Endothelial cell of umbilical vein (primary cell): ENCODE results near the gene CLSTN2. TPM values are rescaled to one million over a fixed set of nuclear protein-coding genes. Genes with fewer than 3 reads are reported as not detected.

Source experiments
- BruUV-seq: library from RNA; stranded (reverse); fragments of 400-500 nt; replicated peaks from 2 replicates; lab custom pipeline; 2021; lab: Mats Ljungman, UMichigan
- CTCF ChIA-PET: fragments of 300-600, 350-600 bp; sonication (Branson Sonifier 250); formaldehyde crosslinking; loops from one replicate; lab custom pipeline; 2021; ENCODE audit warnings: antibody characterized with exemption, inconsistent platforms; lab: Charles Lee
- POLR2A ChIA-PET: fragments of 300-600, 350-600 bp; sonication (Branson Sonifier 250); formaldehyde crosslinking; loops from one replicate; lab custom pipeline; 2021; ENCODE audit warnings: antibody characterized with exemption, inconsistent platforms; lab: Charles Lee
- DNase-seq: peaks from one replicate; pipeline ENCODE4 v3.0.0-alpha.2; 2011; ENCODE audit warnings: low read depth, low spot score
- FAIRE-seq: peaks from 2 replicates; lab custom pipeline; 2011; peaks lifted over from hg19 to GRCh38; lab: Jason Lieb, UNC
- H2AFZ ChIP-seq: 2 replicates; pipeline ENCODE4 v1.6.0; 2012; ENCODE audit warnings: low read depth, low read length, control low read depth, inconsistent platforms
- H3K27ac ChIP-seq: 2 replicates; pipeline ENCODE4 v1.5.1; 2011; ENCODE audit warnings: low read depth, mild to moderate bottlenecking, control low read depth, low read length, moderate library complexity; ENCODE audit not compliant: insufficient read depth
- H3K27me3 ChIP-seq, 2 experiments: 2 replicates each; pipeline versions ENCODE4 v1.6.0 to v1.6.1; 2011; ENCODE audit warnings: low read length in 2 of 2, mixed read lengths in 1 of 2; ENCODE audit not compliant: control insufficient read depth in 2 of 2, insufficient read depth in 2 of 2
- H3K36me3 ChIP-seq, 2 experiments: 2 replicates in 1 of 2; 3 replicates in 1 of 2; pipeline ENCODE4 v1.5.1; 2011; ENCODE audit warnings: low read length in 2 of 2, mild to moderate bottlenecking in 1 of 2, moderate library complexity in 1 of 2; ENCODE audit not compliant: control insufficient read depth in 2 of 2, insufficient read depth in 2 of 2; ENCODE audit errors: extremely low read depth in 1 of 2
- H3K4me1 ChIP-seq: 3 replicates; pipeline ENCODE4 v1.5.1; 2011; ENCODE audit warnings: mild to moderate bottlenecking, low read length; ENCODE audit not compliant: control insufficient read depth, insufficient read depth; ENCODE audit errors: extremely low read depth
- H3K4me2 ChIP-seq: 2 replicates; pipeline ENCODE4 v1.6.1; 2011; ENCODE audit warnings: low read length, control low read depth, mixed read lengths; ENCODE audit not compliant: insufficient read depth
- H3K4me3 ChIP-seq, 3 experiments: fragments of 200-600 bp in 1 of 3; sonication (generic), shearing (Covaris generic) in 1 of 3; replicated peaks in 1 of 3; 2 replicates each; pipeline ENCODE4 v1.5.1; 2011 to 2016; ENCODE audit warnings: control low read depth in 3 of 3, low read length in 3 of 3, mild to moderate bottlenecking in 2 of 3, inconsistent platforms in 1 of 3, low read depth in 1 of 3, moderate library complexity in 1 of 3; ENCODE audit not compliant: insufficient read depth in 1 of 3
- H3K79me2 ChIP-seq: 2 replicates; pipeline ENCODE4 v1.6.0; 2012; ENCODE audit warnings: low read length, inconsistent platforms; ENCODE audit not compliant: control insufficient read depth, insufficient read depth
- H3K9ac ChIP-seq: replicated peaks from 2 replicates; pipeline ENCODE3; 2011; ENCODE audit warnings: low read length, control low read depth; ENCODE audit not compliant: insufficient read depth; ENCODE audit errors: extremely low read depth
- H3K9me1 ChIP-seq: replicated peaks from 3 replicates; pipeline ENCODE4 v1.6.0; 2011; ENCODE audit warnings: mild to moderate bottlenecking, low read length; ENCODE audit not compliant: control insufficient read depth, insufficient read depth; ENCODE audit errors: extremely low read depth
- H3K9me3 ChIP-seq: replicated peaks from 2 replicates; pipeline ENCODE4 v1.5.1; 2012; ENCODE audit warnings: low read length, inconsistent platforms; ENCODE audit not compliant: control insufficient read depth, insufficient read depth
- H4K20me1 ChIP-seq: replicated peaks from 2 replicates; pipeline ENCODE3; 2011; ENCODE audit warnings: mild to moderate bottlenecking, low read length; ENCODE audit not compliant: control insufficient read depth, insufficient read depth; ENCODE audit errors: extremely low read depth
- CTCF ChIP-seq, 2 donors: IDR thresholded peaks; 1 replicate in 1 of 2; 2 replicates in 1 of 2; pipeline ENCODE4 v1.5.1; 2011; ENCODE audit warnings: low read length in 2 of 2, mild to moderate bottlenecking in 2 of 2, moderate library complexity in 2 of 2, control low read depth in 1 of 2, inconsistent platforms in 1 of 2, low read depth in 1 of 2; ENCODE audit not compliant: insufficient read depth in 1 of 2; ENCODE audit errors: extremely low read depth in 1 of 2
- EZH2 ChIP-seq: IDR thresholded peaks from 2 replicates; pipeline ENCODE4 v1.6.1; 2012; ENCODE audit warnings: borderline replicate concordance, low read depth, mild to moderate bottlenecking, moderate library complexity, low read length, inconsistent platforms; ENCODE audit not compliant: severe bottlenecking
- FOS ChIP-seq: IDR thresholded peaks from 2 replicates; pipeline ENCODE4 v1.6.1; 2011; ENCODE audit warnings: mild to moderate bottlenecking, low read length, moderate library complexity, borderline replicate concordance; ENCODE audit not compliant: insufficient read depth
- GATA2 ChIP-seq: IDR thresholded peaks from 2 replicates; pipeline ENCODE4 v1.7.0; 2011; ENCODE audit warnings: low read depth, mild to moderate bottlenecking, moderate library complexity, mixed read lengths, low read length; ENCODE audit not compliant: insufficient read length, insufficient read depth
- JUN ChIP-seq: IDR thresholded peaks from 2 replicates; pipeline ENCODE4 v1.6.1; 2011; ENCODE audit warnings: borderline replicate concordance, low read depth; ENCODE audit not compliant: insufficient read length, insufficient read depth
- MAX ChIP-seq: IDR thresholded peaks from 2 replicates; pipeline ENCODE4 v1.6.1; 2011; ENCODE audit not compliant: insufficient read depth, insufficient read length
- MYC ChIP-seq: IDR thresholded peaks from one replicate; pipeline ENCODE4 v1.6.1; 2011; ENCODE audit warnings: mild to moderate bottlenecking, low read depth, low read length
- POLR2A ChIP-seq: IDR thresholded peaks from 2 replicates; pipeline ENCODE4 v1.6.1; 2012; ENCODE audit warnings: low read depth, mild to moderate bottlenecking, control low read depth, low read length
- POLR2AphosphoS5 ChIP-seq: IDR thresholded peaks from 2 replicates; pipeline ENCODE4 v1.6.1; 2012; ENCODE audit warnings: low read depth, mild to moderate bottlenecking, control low read depth, low read length, moderate library complexity; ENCODE audit not compliant: insufficient read depth
- dilution Hi-C: fragments of 300-500 bp; cut with MboI; formaldehyde crosslinking; loops from one replicate; pipeline ENCODE4 v1.15.0; 2019; ENCODE audit warnings: low sequenced_read_pairs; ENCODE audit not compliant: extremely low pct_ligation_motif_present
- intact Hi-C: fragments of 100-400 bp; cut with micrococcal nuclease; formaldehyde crosslinking; loops from one replicate; pipeline ENCODE4 v1.10.0; 2022
- polyA plus RNA-seq, 4 experiments: library from polyadenylated mRNA; depleted of rRNA in 3 of 4; stranded (reverse) in 3 of 4; unstranded in 1 of 4; fragments of >200 nt; gene quantifications; 2 replicates each; pipeline versions ENCODE4 v1.2.1 to v1.2.3, GENCODE V29; 2011 to 2012; ENCODE audit warnings: missing spikeins in 1 of 4
- total RNA-seq: library from RNA; stranded (reverse); gene quantifications from 2 replicates; pipeline ENCODE4 v1.2.3, GENCODE V29; 2021

The CLSTN2 gene
- total and polyA plus RNA-seq, 2 donors (not counting 3 experiments of a cell fraction or from before 2014, with no cell fraction given), result 0.26 to 0.38 TPM

- FAIRE-seq (no peak), DNase-seq (no peak)
- no peaks in the 10 kb centered on the region for H3K4me1 ChIP-seq
- dilution Hi-C loops (no loop called here), intact Hi-C loops (no loop called here)
- H3K4me2 ChIP-seq, result no peak overlapping the region
- CTCF ChIA-PET, result no interaction called here
- H3K27ac ChIP-seq, result no peak overlapping the region
- H3K9me3 ChIP-seq, result no peaks in the 10 kb centered on the region
- no peaks in the 10 kb centered on the region for H3K36me3 ChIP-seq
- no peak overlapping the region for H3K4me3 ChIP-seq
- no peak overlapping the region for H3K9ac ChIP-seq
- no peak for TF ChIP-seq JUN
- TF ChIP-seq CTCF (IDR thresholded peaks at IDR 0.05; ENCODE audit: extremely low read depth in 1 of 2, insufficient read depth in 1 of 2, low read depth in 1 of 2, low read length in 2 of 2), result no peak
- TF ChIP-seq POLR2AphosphoS5, result no peak
- no peak for TF ChIP-seq POLR2A
- no peak for TF ChIP-seq MYC
- TF ChIP-seq FOS, result no peak
- no peak for TF ChIP-seq GATA2
- no peak for TF ChIP-seq MAX
- no peak for TF ChIP-seq EZH2
- H2AFZ ChIP-seq, result no peak overlapping the region
- H3K9me1 ChIP-seq, result no peaks in the 10 kb centered on the region
- no peaks in the 10 kb centered on the region for H3K79me2 ChIP-seq
- POLR2A ChIA-PET, result no interaction called here
- no peaks in the 10 kb centered on the region for H3K27me3 ChIP-seq
- no TSS peak for BruUV-seq
- no peaks in the 10 kb centered on the region for H4K20me1 ChIP-seq
Measured at GRCh38 chr3:140170612-140171011, 235.6 kb downstream of the CLSTN2 start.
